Cardiac muscle cell (in vitro differentiated cells and primary cell): ENCODE results near the gene RER1. TPM values are rescaled to one million over a fixed set of nuclear protein-coding genes. Genes with fewer than 3 reads are reported as not detected.

Experiments used
- DNase-seq, 2 donors: peaks; one replicate each; pipeline versions ENCODE4 v3.0.0 to v3.0.0-alpha.2; 2010 to 2017; ENCODE audit warnings: low read depth in 1 of 2, low spot score in 1 of 2
- H3K27ac ChIP-seq: fragments of 200-600 bp; sonication (generic); 2 replicates; pipeline ENCODE4 v1.5.1; 2016
- H3K27me3 ChIP-seq: fragments of 200-600 bp; sonication (generic); 2 replicates; pipeline ENCODE4 v1.6.0; 2016; ENCODE audit warnings: control low read depth
- H3K36me3 ChIP-seq: fragments of 200-600 bp; sonication (generic); 2 replicates; pipeline ENCODE4 v1.5.1; 2016; ENCODE audit warnings: control low read depth
- H3K4me1 ChIP-seq: fragments of 200-600 bp; sonication (generic); 2 replicates; pipeline ENCODE4 v1.8.1; 2017; ENCODE audit warnings: low read depth, mild to moderate bottlenecking, mixed run types
- H3K4me3 ChIP-seq: fragments of 200-600 bp; sonication (generic); 2 replicates; pipeline ENCODE4 v1.5.1; 2016; ENCODE audit warnings: mild to moderate bottlenecking
- H3K9me3 ChIP-seq: fragments of 200-600 bp; sonication (generic); 2 replicates; pipeline ENCODE4 v1.5.1; 2017; ENCODE audit warnings: low read depth, mild to moderate bottlenecking, control low read depth
- polyA plus RNA-seq: library from polyadenylated mRNA; unstranded; fragments of >200 nt; fragmentation: Nextera tagmentation; extraction: Ambion mirVana; gene quantifications from 2 replicates; pipeline ENCODE4 v1.2.1, GENCODE V29; 2016
- total RNA-seq: library from RNA; depleted of rRNA; stranded (reverse); fragments of >200 nt; gene quantifications from 2 replicates; pipeline ENCODE4 v1.2.3, GENCODE V29; 2016
- TF ChIP-seq, protein P1 (sequence below): IDR thresholded peaks from 2 replicates; pipeline ENCODE4 v1.5.1; 2012; ENCODE audit warnings: low read depth, mild to moderate bottlenecking, low read length

RER1 gene
- total and polyA plus RNA-seq, 2 experiments from 2014 or later: 46.5 to 112 TPM

GRCh38 chr1:2433196-2433595, 41.6 kb downstream of the RER1 start:
- Histone ChIP-seq H3K4me1 (peaks cover 4% of the 10 kb centered on the region), H3K4me3 (no peak overlapping the region), H3K27me3 (peaks cover 36% of the 10 kb centered on the region), H3K9me3 (no peaks in the 10 kb centered on the region), H3K27ac (no peak overlapping the region), H3K36me3 (no peaks in the 10 kb centered on the region)
- TF ChIP-seq, protein P1, sequence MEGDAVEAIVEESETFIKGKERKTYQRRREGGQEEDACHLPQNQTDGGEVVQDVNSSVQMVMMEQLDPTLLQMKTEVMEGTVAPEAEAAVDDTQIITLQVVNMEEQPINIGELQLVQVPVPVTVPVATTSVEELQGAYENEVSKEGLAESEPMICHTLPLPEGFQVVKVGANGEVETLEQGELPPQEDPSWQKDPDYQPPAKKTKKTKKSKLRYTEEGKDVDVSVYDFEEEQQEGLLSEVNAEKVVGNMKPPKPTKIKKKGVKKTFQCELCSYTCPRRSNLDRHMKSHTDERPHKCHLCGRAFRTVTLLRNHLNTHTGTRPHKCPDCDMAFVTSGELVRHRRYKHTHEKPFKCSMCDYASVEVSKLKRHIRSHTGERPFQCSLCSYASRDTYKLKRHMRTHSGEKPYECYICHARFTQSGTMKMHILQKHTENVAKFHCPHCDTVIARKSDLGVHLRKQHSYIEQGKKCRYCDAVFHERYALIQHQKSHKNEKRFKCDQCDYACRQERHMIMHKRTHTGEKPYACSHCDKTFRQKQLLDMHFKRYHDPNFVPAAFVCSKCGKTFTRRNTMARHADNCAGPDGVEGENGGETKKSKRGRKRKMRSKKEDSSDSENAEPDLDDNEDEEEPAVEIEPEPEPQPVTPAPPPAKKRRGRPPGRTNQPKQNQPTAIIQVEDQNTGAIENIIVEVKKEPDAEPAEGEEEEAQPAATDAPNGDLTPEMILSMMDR: no peak
- no peak for DNase-seq

- DNase-seq: no peak
- H3K27me3 ChIP-seq: peaks cover 36% of the 10 kb centered on the region
Observed at GRCh38 chr1:2433936-2434655, 42.5 kb downstream of the RER1 start.

DNA sequence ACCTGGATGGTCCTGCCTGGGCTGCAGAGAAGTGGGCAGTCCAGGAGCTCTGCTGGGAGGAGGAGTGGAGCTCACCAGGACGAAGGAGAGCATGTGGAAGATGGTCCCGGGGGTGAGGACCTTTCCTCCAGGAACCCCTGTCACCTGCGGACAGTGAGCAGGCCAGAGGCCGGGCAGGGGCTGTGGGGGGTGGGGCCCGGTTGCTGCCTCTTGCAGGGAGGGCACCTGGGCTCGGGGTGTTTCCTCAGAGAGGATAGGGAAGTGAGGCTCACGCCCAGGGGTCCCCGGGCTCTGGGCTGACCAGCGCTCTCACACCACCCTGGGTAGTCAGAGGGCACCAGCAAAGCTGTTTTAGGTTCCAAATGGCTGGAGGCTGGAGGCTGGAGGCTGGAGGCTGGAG, 43.5 kb downstream of the RER1 start:
- Histone ChIP-seq H3K4me1 (peaks cover 4% of the 10 kb centered on the region), H3K36me3 (no peaks in the 10 kb centered on the region), H3K27me3 (peaks cover 36% of the 10 kb centered on the region), H3K27ac (no peak overlapping the region), H3K4me3 (no peak overlapping the region), H3K9me3 (no peaks in the 10 kb centered on the region)
- TF ChIP-seq, protein P1: no peak
- DNase-seq: no peak

More at GRCh38 chr1:2433936-2434655, 42.5 kb downstream of the RER1 start:
- Histone ChIP-seq H3K36me3 (no peaks in the 10 kb centered on the region), H3K27ac (no peak overlapping the region), H3K4me1 (peaks cover 4% of the 10 kb centered on the region), H3K9me3 (no peaks in the 10 kb centered on the region), H3K4me3 (no peak overlapping the region)
- TF ChIP-seq, protein P1: no peak

DNA sequence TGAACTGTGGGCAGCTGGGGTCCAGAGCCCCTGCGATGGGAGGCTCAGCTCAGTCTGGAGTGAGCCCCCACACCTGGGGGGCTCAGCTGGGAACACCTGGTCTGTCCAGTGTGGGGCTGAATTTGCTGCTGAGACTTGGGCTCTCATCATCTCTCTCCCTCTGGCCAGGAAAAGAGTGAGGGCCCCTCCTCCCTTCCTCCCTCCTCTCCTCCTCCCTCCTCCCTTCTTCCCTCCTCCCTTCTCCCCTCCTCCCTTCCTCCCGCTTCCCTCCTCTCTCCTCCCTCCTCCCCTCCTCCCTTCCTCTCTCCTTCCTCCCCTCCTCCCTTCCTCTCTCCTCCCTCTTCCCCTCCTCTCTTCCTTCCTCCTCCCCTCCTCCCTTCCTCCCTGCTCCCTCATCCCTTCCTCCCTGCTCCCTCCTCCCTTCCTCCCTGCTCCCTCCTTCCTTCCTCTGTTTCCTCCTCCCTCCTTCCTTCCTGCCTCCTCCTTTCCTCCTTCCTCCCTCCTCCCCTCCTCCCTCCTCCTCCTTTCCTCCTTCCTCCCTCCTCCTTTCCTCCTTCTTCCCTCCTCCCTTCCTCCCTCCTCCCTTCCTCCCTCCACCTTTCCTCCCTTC, 44.2 kb downstream of the RER1 start:
- no peak for DNase-seq
- TF ChIP-seq, protein P1: no peak
- H3K27me3 ChIP-seq: peaks cover 36% of the 10 kb centered on the region
- peaks cover 4% of the 10 kb centered on the region for H3K4me1 ChIP-seq
- no peak overlapping the region for H3K27ac ChIP-seq
- H3K9me3 ChIP-seq: no peaks in the 10 kb centered on the region
- no peak overlapping the region for H3K4me3 ChIP-seq
- H3K36me3 ChIP-seq: no peaks in the 10 kb centered on the region

- no peaks in the 10 kb centered on the region for H3K4me1 ChIP-seq
- TF ChIP-seq, protein P1: no peak
- no peak overlapping the region for H3K27ac ChIP-seq
- H3K4me3 ChIP-seq: no peak overlapping the region
- H3K27me3 ChIP-seq: peaks cover 45% of the 10 kb centered on the region
- no peak for DNase-seq
- H3K9me3 ChIP-seq: no peaks in the 10 kb centered on the region
- H3K36me3 ChIP-seq: no peaks in the 10 kb centered on the region
Observed at GRCh38 chr1:2436876-2437275, 45.2 kb downstream of the RER1 start.
